NCI-H510A treated with DMSO at 0.1 percent for 48 hours (cell line): Measurements from ENCODE around the gene UBE2D1.
"Not testable (repeated sequence)": the region's sequence is repeated elsewhere in the genome, so short reads cannot be mapped to it uniquely, and the experiment has no call there.

Source experiments
- DNase-seq: peaks from one replicate; lab custom pipeline; 2025; lab: John Stamatoyannopoulos, UW

Gene UBE2D1

DNA sequence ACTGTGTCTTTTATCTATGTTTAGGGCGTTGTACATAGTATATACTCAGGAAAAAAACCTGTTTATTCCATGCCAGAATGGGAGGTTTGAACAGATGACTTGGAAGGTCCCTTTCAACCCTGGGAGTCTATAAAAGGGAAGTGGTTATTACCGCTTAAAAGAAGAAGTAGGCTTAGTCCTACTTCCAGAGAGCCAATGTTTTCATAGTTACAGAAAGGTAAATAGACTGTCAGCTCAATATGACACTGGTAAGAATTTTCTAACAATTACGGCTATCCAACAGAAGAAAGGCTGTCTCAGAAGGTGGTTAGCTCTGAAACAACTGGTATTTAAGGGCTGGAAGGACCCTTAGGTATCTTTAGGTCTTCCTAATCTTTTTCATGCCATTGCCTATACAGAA lies 49.3 kb downstream of the UBE2D1 start:
- DNase-seq: peak; percentile 23

DNA sequence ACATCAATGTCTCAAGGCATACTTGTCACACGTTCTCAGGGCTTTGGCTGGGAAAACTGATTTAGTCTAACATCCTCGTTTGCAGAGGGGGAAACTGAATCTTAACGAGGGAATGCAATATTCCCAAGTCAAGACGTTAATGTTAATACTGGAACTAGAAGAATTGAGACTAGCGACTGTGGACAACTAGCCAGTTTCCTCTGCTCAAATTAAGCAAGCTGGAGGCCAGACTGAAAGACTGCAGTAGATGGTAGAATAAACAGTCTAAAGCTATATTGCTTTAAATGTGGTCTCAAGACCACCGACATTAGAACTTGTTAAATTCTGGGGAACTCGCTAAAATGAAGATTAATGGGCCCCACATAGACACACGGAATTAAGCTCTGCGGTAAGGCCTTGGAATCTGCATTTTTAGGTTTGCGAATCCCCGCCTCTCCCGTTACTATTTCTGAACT lies 49.8 kb downstream of the UBE2D1 start:
- peak; percentile 23 for DNase-seq

DNA sequence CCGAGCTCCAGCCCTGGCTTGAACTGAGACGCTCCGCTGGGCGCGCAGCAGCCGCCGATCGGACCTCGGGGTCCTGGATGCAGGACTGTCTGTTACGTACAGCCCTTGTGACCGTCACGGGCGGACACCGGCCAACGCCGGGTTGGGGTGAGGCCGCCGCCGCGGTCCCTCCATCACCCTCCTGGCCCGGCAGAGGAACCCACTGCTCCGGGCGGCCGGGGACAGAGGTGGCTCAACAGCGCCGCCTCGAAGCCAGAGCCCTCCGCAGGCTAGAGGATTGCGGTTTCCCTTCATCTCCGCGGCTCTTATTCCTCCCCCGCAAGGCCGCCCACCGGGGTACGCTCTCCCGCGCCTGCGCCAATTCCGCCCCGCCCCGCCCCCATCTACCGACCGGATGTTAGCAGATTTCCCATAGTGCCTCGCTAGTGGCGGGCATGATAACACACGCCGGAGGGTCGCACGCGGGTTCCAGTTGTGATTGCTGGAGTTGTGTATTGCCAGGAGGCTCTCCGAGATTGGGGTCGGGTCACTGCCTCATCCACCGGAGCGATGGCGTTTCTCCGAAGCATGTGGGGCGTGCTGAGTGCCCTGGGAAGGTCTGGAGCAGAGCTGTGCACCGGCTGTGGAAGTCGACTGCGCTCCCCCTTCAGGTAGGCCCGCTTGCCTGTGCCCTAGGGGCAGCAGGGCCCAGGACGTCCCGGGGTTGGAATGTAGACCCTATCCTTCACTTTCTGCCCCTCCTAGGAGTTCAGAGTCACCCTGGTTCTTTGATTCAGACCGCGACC lies 50.4 kb downstream of the UBE2D1 start, which contains the start of gene TFAM:
Gene TFAM, plus strand, starts transcription at position 412 of the 785 bp plus-strand sequence. Its CDS starts 138 bp downstream, at position 550.
- DNase-seq: peak; percentile 78

DNA sequence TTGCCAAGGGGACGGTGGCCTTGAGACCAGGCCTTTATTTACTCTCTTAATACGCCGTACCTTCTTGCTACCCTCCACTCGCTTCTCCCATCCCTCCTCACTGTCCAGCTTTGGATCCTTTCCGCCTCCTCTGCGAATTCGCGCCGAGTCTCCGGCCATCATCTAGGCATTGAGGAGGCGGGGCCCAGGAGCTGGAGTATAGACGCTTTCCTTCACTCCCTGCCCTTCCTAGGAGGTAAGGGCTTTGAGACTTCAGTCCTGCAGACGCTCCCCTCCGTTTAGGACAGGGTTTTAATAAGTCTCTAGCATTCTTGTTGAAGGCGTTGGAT lies 50.9 kb downstream of the UBE2D1 start:
- DNase-seq: peak; percentile 25

DNA sequence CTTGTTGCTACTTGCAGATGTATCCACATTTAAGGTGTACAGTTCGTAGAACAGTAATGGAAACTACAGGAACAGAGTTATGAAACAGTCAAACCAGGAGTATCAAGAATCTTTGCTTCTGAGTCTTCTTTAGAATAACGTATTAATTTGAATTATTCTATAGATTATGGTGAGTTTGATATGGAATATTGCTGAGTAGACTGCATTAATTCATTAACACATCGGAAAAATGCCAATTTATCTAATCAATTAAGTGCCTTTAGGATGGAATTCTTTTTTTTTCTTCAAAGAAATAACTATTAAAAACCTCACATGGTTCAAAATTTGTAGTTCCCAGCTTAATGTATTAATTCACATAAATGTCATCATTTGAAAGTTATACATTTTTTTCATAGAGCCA lies 54.2 kb downstream of the UBE2D1 start:
- no peak for DNase-seq

DNA sequence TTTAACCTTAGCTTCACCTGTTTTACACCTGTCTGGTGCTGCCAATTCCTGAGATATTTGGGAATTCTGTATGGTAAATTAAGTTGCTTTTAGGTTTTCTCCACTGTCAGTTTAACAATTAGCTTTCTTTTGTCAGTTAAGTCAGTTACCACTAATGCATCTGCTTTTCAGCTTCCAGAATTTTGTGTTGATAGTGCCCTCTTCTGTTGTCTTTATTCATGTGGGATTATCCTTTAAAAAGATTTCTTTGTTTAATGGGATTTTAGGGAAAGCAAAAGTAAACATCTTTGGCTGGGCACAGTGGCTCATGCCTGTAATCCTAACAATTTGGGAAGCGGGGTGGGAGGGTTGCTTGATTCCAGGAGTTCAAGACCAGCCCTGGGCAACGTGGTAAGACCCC lies 58.5 kb downstream of the UBE2D1 start:
- DNase-seq: no peak

DNA sequence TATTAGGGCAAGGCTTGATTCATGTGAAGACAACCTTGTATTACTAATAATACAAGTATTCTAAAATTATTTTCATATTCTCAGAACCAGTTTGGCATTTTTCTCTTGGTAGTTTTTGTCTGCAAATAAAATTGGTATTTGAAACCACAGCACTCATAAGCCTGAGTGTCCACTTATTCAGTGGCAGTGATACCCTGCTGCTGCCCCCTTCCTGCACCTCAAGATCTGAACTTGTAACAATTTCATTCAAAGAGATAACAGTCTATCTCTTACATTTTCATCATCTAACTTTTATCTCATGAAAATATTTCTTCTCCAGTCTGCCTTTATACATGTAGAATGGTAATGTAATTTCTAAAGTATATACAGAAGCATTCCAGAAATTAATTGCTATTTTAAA lies 59.7 kb downstream of the UBE2D1 start:
- DNase-seq: no peak

DNA sequence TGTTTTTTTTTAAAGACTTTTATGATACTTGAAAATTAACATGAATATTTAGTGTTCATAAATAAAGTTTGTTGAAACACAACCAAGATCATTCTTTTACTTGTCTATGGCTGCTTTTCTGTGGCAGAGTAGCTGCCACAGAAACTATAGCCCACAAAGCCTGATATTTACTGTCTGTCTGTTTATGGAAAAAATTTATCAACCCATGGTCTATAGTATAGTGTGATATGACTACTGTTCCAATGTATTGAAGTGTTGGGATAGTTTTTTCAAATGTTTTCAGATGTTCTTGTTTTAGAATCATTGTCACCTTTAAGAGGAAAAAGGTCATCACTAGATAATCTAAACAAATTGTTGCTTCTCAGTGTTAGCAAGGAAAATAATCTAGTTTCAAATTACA lies 61.3 kb downstream of the UBE2D1 start:
- no peak for DNase-seq

DNA sequence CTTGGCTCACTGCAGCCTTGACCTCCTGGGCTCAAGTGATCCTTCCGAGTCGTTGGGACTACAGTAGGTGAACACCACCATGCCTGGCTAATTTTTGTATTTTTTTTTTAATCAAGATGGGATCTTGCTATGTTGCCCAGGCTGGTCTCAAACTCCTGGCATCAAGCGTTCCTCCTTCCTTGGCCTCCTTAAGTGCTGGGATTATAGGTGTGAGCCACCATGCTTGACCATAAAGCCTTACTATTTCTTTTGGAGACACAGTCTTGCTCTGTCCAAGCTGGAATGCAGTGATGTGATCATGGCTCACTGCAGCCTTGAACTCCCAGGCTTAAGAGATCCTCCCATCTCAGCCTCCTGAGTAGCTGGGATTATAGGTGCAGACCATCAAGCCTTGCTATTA lies 63.0 kb downstream of the UBE2D1 start:
- no peak for DNase-seq

DNA sequence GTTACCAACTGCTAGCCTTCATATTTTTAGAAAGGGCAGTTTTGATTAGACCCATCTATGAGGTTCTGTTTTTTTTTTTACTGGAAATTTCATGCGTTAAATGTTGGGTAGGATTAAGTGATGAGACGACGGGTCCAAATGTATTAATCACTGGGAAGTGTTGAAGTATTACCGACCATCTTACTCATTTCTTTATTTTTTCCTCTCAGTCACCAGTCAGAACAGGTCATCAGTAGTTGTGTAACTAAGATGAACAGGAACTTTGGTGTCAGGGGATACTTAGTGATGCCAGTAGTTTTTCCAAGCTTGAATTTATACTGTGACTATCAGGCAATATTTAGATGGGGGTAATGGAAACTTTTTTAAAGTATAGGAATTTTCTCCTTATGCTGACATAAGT lies 64.6 kb downstream of the UBE2D1 start:
- no peak for DNase-seq

DNA sequence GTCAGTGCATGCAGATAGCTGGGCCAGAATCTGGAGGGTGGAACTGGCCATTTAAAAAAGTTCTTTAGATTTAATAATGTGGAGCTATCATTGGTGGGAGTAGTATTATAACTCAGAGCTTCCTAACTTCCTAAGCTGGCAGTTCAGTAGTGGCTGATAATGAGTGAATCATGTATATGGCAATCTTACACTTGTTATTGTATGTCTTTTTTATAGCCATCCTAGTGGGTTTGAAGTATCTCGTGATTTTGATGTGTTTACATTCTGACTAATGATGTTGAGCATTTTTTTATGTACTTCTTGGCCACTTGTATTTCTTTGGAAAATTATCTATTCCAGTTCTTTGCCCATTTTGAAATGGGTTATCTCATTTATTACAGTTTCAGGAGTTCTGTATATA lies 65.8 kb downstream of the UBE2D1 start:
- no peak for DNase-seq

DNA sequence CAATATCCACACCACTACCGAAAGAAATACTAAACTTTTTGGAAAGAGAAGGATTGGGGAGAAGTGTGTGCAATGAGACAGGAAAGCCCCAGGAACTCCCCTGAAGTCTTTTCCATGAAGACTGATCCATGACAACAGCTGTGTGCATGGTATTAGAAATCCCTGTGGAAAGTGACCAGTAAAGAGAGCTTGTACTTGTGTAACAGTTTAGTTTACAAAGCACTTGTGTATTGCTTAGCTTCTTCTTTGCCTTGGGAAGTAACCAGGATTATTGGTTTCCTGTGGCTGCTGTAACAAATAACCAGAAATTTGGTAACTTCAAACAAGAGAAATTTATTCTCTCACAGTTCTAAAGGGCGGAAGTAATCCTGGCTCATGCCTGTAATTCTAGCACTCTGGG lies 69.2 kb downstream of the UBE2D1 start:
- DNase-seq: no peak

DNA sequence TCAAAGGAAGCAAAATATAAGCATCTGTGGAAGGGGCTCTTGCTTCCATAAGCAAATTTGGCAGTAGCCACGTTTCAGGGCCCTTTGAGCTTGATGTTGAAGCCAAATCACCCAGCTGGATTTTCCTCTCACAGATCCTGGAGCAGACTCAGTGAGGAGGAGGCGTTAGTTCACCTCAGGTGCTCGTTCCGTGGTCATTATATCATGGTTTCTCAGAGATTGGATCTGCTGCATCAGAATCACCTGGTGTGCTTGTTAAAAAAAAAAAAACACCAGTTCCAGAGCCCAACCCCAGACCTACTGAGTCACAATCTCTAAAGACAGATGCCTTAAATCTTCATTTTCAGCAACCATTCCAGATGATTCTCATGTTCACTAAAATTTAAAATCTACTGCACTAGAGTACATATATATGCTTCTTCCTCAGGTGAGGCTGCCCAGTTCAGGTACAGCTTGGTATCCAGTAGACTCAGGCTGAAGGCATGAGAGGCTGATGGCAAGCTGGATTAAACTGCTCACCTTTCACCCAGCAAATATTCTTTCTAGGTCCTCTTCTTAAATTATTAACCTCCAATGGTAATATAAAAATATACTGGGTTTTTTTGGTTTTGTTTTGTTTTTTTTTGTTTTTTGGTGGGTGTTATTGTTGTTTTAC lies 75.3 kb downstream of the UBE2D1 start:
- DNase-seq: no peak

DNA sequence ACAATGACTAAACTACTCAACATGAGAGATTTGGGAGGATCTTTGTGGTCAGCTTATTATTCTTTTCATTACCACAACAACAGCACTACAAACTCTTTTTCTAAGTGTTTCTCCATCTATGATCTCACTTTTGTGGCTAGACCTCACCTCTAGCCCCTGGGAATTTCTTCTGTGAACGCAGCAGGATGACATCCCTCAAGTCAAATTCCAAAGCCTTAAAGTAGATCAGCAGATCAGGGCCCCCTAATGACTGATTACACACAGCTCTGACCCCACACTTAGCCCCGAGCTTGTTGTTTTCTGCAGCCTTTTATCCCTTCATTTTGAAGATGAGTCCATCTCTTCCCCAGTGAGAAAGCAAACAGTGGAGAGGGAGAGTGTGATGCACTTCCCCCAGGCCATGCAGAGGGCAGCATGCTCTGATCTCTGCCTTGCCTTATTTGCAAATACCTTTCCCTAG lies 77.7 kb downstream of the UBE2D1 start:
- no peak for DNase-seq

DNA sequence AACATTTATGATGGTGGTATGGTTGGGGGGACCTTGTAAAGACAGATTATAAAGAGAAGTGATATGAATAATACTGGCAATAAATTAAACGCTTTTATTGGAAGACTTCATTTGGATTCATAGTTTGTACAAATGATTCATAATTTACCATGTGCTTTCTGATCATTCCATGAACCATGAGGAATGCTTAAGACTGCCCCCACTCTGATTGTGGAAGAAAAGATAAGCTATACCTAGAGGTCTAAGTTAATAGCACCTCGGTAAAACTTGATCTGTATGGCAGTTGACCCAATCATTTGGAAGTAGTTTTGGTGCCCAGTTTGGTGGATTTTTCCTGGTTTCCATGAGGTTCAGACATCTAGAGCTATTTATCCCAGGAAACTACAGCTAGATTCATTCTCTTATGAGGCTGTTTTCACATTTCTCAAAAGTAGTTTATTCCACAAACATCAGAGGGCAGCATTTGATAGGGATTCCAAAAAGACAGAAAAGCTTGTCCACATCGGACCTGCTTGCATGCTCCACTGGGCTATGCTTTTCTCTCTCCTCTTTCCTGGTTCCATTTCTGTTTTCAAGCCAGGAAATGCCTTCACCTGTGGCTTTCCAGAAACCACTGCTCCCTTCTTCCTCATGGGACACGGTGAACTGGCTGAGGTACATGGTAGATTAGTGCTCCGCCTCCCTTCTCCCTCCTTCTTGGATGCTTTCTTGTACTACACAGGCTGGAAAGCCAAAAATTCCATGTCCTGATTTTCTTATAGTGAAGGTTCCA lies 79.7 kb downstream of the UBE2D1 start:
- DNase-seq: peak; percentile 2

DNA sequence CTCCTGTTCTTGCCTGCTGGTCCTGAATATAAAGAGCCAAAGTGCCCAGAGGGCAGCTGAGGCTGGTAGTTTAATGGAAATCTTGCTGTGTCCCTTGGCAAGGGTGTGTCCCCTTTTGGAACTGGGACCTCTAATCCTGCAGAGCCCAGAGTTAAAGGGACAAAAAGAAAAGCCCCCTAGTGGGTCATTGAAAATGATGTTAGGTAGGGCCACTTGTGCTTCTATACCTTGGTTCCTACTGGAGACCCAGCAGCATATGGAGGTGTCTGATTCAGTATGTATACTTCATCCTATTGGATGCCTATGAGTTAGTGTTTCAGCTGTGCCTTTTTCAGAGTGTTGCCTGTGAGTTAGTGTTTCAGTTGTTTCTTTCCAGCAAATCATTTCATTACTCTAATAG lies 81.0 kb downstream of the UBE2D1 start:
- no peak for DNase-seq

DNA sequence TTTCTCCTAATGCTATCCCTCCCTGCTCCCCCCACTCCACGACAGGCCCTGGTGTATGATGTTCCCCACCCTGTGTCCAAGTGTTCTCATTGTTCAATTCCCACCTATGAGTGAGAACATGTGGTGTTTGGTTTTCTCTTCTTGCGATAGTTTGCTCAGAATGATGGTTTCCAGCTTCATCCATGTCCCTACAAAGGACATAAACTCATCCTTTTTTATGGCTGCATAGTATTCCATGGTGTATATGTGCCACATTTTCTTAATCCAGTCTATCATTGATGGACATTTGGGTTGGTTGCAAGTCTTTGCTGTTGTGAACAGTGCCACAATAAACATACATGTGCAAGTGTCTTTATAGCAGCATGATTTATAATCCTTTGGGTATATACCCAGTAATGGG lies 83.1 kb downstream of the UBE2D1 start:
- DNase-seq: not testable (repeated sequence)
